Measurements from ENCODE around the gene WDPCP. TPM values are rescaled to one million over a fixed set of nuclear protein-coding genes. Genes with fewer than 3 reads are reported as not detected.

Gene WDPCP
- total RNA-seq, 1 donor from 2014 or later = 5.2 TPM

DNA sequence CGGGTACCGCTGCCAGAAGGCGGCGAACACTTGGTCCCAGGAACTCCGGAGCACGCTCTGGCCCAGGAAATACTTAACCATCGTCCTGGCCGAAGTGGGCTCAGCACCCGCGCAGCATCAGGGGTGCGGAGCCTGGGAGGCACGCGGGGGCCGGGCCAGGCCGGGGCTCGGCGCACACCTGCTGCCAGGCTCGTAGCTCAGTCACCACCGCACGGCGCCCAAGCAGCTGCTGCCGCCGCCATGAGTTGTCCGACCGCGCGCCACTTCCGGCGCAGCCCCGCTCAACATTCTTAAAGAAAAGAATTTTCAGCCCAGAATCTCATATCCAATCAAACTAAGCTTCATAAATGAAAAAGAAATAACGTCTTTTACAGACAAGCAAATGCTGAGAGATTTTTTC is 34.5 kb upstream of the WDPCP start:
- Histone ChIP-seq H3K9me3 (no peaks in the 10 kb centered on the region), H3K36me3 (no peaks in the 10 kb centered on the region), H3K27ac (no peak overlapping the region), H3K27me3 (no peaks in the 10 kb centered on the region), H3K4me3 (no peak overlapping the region), H3K4me1 (no peaks in the 10 kb centered on the region)
- intact Hi-C loops (cut with DNase I) = no loop called here
- DNase-seq (ENCODE audit: low spot score in 2 of 2) = no peak
- TF ChIP-seq, protein P1, sequence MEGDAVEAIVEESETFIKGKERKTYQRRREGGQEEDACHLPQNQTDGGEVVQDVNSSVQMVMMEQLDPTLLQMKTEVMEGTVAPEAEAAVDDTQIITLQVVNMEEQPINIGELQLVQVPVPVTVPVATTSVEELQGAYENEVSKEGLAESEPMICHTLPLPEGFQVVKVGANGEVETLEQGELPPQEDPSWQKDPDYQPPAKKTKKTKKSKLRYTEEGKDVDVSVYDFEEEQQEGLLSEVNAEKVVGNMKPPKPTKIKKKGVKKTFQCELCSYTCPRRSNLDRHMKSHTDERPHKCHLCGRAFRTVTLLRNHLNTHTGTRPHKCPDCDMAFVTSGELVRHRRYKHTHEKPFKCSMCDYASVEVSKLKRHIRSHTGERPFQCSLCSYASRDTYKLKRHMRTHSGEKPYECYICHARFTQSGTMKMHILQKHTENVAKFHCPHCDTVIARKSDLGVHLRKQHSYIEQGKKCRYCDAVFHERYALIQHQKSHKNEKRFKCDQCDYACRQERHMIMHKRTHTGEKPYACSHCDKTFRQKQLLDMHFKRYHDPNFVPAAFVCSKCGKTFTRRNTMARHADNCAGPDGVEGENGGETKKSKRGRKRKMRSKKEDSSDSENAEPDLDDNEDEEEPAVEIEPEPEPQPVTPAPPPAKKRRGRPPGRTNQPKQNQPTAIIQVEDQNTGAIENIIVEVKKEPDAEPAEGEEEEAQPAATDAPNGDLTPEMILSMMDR (IDR thresholded peaks at IDR 0.05) = no peak

DNA sequence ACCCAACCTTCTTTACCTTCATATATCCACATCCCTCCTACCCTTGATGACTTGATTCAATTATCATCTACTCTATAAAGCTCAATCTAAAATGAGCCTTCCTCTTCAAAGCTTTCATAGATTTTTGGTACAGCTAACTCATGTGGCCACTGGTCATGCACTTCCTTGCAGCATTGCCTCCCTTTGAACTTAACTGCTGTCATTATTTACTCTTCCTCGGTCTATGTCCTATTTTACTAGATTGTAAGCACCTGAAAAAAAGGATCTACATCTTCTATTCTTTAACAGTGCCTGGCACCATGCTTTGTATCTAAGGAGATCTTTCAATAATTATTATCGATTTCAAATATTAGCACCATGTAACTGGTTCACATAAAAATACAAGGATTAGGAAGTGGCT is 31.1 kb upstream of the WDPCP start:
- H3K4me3 ChIP-seq = no peak overlapping the region
- H3K27ac ChIP-seq = no peak overlapping the region
- intact Hi-C loops (cut with DNase I) = no loop called here
- TF ChIP-seq, protein P1 (IDR thresholded peaks at IDR 0.05) = no peak
- no peaks in the 10 kb centered on the region for H3K4me1 ChIP-seq
- DNase-seq (ENCODE audit: low spot score in 2 of 2) = no peak
- H3K9me3 ChIP-seq = no peaks in the 10 kb centered on the region
- H3K27me3 ChIP-seq = no peaks in the 10 kb centered on the region
- H3K36me3 ChIP-seq = no peaks in the 10 kb centered on the region

DNA sequence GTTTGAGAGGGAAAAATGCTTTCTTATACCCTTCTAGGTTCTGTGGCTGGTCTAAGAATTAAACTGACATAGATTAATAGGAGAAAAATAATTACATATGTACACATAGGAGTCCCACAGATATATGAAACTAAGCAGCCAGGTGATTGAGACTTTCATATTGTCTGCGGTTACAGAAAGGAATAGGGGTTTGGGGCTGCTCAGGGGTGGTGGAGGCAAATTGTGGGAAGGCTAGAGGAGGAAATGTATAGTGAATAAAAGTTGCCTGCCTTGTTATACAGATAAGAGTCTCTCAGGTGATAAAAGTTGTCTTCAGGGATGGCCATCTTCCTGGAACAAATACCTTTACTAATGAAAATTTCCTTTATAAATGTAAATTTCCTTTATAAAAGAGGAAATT is 29.1 kb upstream of the WDPCP start:
- TF ChIP-seq, protein P1 (IDR thresholded peaks at IDR 0.05) = no peak
- DNase-seq (ENCODE audit: low spot score in 2 of 2) = no peak
- H3K9me3 ChIP-seq = no peaks in the 10 kb centered on the region
- H3K27ac ChIP-seq = no peak overlapping the region
- no peaks in the 10 kb centered on the region for H3K27me3 ChIP-seq
- H3K36me3 ChIP-seq = no peaks in the 10 kb centered on the region
- intact Hi-C loops (cut with DNase I) = no loop called here
- no peaks in the 10 kb centered on the region for H3K4me1 ChIP-seq
- H3K4me3 ChIP-seq = no peak overlapping the region

DNA sequence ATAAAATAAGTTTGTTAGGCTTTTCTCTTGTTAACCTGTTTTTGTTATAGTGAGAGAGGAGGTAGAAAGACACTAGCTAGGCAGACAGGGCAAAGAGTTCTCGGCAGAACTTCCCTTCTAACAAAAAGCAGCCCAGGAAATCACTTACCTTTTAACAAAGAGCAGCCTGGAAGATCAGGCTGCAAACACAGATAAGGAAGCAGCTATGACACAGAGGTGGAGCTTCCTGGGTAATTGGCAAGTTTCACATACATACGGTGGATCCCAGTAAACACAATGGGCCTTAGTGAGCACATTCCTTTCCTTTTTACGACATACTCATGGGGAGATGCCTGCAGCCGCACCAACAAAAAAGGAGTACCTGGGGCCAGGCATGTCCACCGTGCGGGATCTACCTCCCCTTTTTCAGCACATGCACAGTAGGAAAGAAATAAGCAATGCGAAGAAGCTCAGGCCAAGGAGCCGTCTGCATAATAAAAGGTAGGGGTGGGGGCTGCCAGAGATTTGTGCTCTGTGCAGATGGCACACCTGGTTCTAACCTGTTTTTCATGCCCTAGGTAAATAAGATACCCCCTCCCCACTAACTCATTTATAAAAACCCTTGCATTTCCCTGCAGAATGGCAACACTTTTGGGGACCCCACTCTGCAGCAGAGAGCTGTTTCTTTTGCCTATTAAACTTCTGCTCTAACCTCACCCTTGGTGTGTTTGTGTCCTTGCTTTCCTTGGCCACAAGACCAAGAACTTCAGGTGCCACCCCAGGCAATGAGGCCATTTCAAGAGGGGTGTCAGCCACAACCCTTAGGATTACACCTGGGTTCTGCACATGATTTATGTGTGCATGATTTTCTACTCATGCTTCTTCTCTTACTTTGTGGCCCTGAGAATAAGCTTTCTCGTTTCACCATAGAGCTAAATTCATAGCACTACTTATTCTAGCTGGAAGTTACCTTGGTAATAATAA is 27.0 kb upstream of the WDPCP start:
- intact Hi-C loops (cut with DNase I) = no loop called here
- Histone ChIP-seq H3K36me3 (no peaks in the 10 kb centered on the region), H3K27ac (no peak overlapping the region), H3K9me3 (no peaks in the 10 kb centered on the region), H3K27me3 (no peaks in the 10 kb centered on the region), H3K4me1 (no peaks in the 10 kb centered on the region), H3K4me3 (no peak overlapping the region)
- TF ChIP-seq, protein P1 (IDR thresholded peaks at IDR 0.05) = no peak
- no peak for DNase-seq (ENCODE audit: low spot score in 2 of 2)

DNA sequence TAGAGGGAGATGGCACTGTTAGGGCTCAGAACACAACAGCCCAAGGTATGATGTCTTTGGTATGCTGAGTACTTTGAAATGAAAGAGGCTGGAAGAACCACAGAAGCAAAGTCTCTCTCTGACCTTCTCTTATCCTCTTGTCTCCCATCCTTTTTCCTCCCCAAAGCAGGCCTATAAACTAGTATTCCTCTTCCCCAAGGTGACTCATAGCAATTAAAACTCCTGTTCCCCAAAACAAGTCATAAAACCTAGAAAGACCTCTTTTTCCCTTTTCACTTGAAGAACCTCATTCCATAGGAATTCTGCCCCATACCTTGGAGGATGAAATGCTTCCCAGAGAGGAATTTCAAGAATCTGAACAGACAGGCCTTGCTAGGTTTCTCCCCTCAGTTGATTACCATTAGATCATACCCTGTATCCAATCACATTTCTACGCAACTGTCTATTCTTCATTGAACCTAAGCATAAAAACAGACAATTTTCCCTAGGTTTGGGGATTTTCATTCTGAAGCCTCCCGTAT is 26.2 kb upstream of the WDPCP start:
- Histone ChIP-seq H3K27me3 (no peaks in the 10 kb centered on the region), H3K36me3 (no peaks in the 10 kb centered on the region), H3K4me1 (no peaks in the 10 kb centered on the region), H3K27ac (no peak overlapping the region), H3K9me3 (no peaks in the 10 kb centered on the region), H3K4me3 (no peak overlapping the region)
- intact Hi-C loops (cut with DNase I) = no loop called here
- DNase-seq (ENCODE audit: low spot score in 2 of 2) = no peak
- TF ChIP-seq, protein P1 (IDR thresholded peaks at IDR 0.05) = no peak
